ENCODE results near the gene GLT8D1. TPM values are rescaled to one million over a fixed set of nuclear protein-coding genes. Genes with fewer than 3 reads are reported as not detected.

Gene GLT8D1
- total and polyA plus RNA-seq, 2 of the 13 experiments (the other 11 are each of a cell fraction or from before 2014, with no cell fraction given) = 110 to 121 TPM

DNA sequence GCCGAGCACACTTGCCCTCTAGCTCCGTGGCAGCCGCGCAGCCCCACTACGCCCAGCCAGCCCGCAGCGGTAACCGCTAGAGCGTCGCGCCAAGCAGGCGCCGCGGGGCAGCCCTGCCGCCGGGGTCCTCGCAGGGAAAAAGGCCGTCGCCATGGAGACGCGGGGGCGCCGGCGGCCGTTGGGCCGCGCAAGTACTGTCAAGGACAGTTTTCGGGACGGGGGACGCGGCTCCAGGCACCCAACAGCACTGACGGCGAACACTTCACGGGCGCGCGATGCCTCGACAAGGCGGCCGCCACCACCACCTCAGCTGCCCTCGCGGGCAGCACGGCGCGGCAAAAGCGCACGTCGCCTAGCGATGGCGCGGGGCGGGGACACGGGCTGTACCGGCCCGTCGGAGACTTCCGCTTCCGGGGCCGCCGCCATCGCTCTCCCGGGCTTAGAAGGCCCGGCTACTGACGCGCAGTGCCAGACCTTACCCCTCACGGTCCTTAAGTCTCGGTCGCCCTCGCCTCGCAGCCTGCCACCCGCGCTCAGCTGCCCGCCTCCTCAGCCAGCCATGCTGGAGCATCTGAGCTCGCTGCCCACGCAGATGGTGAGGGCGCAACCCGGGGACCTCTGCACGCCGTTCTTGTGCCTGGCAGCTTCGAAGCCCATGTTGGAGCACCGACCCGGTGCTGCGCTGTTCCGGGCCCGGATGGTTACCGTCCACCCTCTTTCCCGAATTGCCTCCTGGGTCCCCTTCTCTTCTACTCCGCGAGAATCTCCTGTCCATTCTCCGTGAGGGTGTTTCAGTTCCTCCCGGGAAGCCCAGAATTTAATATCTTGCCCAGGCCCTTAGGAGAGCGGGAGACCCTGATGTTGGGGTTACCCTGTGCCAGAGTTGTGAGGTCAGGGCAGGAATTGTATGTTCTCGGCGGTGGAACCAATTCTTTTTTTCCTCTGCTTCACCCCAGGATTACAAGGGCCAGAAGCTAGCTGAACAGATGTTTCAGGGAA, at the start of gene GLT8D1, which contains the start of gene SPCS1 (continued):
- TF ChIP-seq ZNF598 (CRISPR knock-in tag; IDR thresholded peaks at IDR 0.05; ENCODE audit: borderline replicate concordance) (no peak), RFX3 (CRISPR knock-in tag; IDR thresholded peaks at IDR 0.05) (peak; percentile 91), ZNF10 (CRISPR knock-in tag; IDR thresholded peaks at IDR 0.05; ENCODE audit: borderline replicate concordance, low read depth) (no peak), MXI1 (IDR thresholded peaks at IDR 0.05; ENCODE audit: borderline replicate concordance, low read depth, low read length) (peak; percentile 96; the same call in 2 of the 3 replicates), MLLT10 (CRISPR knock-in tag; IDR thresholded peaks at IDR 0.05) (no peak), ZNF839 (CRISPR knock-in tag; IDR thresholded peaks at IDR 0.05; ENCODE audit: borderline replicate concordance) (peak; percentile 91), U2AF2 (IDR thresholded peaks at IDR 0.05; ENCODE audit: low read depth, low read length) (no peak), ZSCAN21 (CRISPR knock-in tag; IDR thresholded peaks at IDR 0.05; ENCODE audit: borderline replicate concordance) (peak; percentile 77; the same call in 1 of the 2 replicates), KDM3A (CRISPR knock-in tag; IDR thresholded peaks at IDR 0.05; ENCODE audit: low read depth) (peak; percentile 73; the same call in 1 of the 2 replicates), ZNF761 (CRISPR knock-in tag; conservative IDR thresholded peaks at IDR 0.05) (peak; percentile 86; the same call in 1 of the 2 replicates), ZNF543 (CRISPR knock-in tag; IDR thresholded peaks at IDR 0.05) (peak; percentile 38; the same call in 1 of the 2 replicates), KLF16 (CRISPR knock-in tag; IDR thresholded peaks at IDR 0.05) (peak in 1 of 2 experiments; percentile 72; a peak in 1 of 4 replicates), ZNF138 (CRISPR knock-in tag; IDR thresholded peaks at IDR 0.05; ENCODE audit: low read depth) (peak; percentile 87), BRCA1 (CRISPR knock-in tag; IDR thresholded peaks at IDR 0.05) (0 out of 2 replicates have a peak, but pooled peaks have one; percentile 56), IRX3 (CRISPR knock-in tag; IDR thresholded peaks at IDR 0.05; ENCODE audit: borderline replicate concordance, low read depth) (0 out of 2 replicates have a peak, but pooled peaks have one; percentile 21), ZNF703 (CRISPR knock-in tag; IDR thresholded peaks at IDR 0.05; ENCODE audit: borderline replicate concordance) (no peak)
- TF ChIP-seq, protein P1, sequence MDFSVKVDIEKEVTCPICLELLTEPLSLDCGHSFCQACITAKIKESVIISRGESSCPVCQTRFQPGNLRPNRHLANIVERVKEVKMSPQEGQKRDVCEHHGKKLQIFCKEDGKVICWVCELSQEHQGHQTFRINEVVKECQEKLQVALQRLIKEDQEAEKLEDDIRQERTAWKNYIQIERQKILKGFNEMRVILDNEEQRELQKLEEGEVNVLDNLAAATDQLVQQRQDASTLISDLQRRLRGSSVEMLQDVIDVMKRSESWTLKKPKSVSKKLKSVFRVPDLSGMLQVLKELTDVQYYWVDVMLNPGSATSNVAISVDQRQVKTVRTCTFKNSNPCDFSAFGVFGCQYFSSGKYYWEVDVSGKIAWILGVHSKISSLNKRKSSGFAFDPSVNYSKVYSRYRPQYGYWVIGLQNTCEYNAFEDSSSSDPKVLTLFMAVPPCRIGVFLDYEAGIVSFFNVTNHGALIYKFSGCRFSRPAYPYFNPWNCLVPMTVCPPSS (IDR thresholded peaks at IDR 0.05) = no peak
- TF ChIP-seq, protein P2, sequence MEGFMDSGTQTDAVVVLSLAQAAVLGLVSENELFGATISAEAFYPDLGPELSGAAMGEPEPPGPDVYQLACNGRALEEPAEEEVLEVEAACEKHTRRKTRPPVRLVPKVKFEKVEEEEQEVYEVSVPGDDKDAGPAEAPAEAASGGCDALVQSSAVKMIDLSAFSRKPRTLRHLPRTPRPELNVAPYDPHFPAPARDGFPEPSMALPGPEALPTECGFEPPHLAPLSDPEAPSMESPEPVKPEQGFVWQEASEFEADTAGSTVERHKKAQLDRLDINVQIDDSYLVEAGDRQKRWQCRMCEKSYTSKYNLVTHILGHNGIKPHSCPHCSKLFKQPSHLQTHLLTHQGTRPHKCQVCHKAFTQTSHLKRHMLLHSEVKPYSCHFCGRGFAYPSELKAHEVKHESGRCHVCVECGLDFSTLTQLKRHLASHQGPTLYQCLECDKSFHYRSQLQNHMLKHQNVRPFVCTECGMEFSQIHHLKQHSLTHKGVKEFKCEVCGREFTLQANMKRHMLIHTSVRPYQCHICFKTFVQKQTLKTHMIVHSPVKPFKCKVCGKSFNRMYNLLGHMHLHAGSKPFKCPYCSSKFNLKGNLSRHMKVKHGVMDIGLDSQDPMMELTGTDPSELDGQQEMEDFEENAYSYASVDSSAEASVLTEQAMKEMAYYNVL (CRISPR knock-in tag; IDR thresholded peaks at IDR 0.05; ENCODE audit: borderline replicate concordance) = no peak
- TF ChIP-seq, protein P3, sequence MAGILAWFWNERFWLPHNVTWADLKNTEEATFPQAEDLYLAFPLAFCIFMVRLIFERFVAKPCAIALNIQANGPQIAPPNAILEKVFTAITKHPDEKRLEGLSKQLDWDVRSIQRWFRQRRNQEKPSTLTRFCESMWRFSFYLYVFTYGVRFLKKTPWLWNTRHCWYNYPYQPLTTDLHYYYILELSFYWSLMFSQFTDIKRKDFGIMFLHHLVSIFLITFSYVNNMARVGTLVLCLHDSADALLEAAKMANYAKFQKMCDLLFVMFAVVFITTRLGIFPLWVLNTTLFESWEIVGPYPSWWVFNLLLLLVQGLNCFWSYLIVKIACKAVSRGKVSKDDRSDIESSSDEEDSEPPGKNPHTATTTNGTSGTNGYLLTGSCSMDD (CRISPR knock-in tag; IDR thresholded peaks at IDR 0.05) = no peak; the same call in 1 of the 2 replicates
- TF ChIP-seq, protein P4, sequence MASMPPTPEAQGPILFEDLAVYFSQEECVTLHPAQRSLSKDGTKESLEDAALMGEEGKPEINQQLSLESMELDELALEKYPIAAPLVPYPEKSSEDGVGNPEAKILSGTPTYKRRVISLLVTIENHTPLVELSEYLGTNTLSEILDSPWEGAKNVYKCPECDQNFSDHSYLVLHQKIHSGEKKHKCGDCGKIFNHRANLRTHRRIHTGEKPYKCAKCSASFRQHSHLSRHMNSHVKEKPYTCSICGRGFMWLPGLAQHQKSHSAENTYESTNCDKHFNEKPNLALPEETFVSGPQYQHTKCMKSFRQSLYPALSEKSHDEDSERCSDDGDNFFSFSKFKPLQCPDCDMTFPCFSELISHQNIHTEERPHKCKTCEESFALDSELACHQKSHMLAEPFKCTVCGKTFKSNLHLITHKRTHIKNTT (CRISPR knock-in tag; IDR thresholded peaks at IDR 0.05) = no peak
- TF ChIP-seq, protein P5, sequence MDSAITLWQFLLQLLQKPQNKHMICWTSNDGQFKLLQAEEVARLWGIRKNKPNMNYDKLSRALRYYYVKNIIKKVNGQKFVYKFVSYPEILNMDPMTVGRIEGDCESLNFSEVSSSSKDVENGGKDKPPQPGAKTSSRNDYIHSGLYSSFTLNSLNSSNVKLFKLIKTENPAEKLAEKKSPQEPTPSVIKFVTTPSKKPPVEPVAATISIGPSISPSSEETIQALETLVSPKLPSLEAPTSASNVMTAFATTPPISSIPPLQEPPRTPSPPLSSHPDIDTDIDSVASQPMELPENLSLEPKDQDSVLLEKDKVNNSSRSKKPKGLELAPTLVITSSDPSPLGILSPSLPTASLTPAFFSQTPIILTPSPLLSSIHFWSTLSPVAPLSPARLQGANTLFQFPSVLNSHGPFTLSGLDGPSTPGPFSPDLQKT (CRISPR knock-in tag; IDR thresholded peaks at IDR 0.05; ENCODE audit: borderline replicate concordance) = no peak

Measured in HepG2 (cell line).